Keratinocyte (primary cell): ENCODE measurements around the gene GDF2. TPM values are rescaled to one million over a fixed set of nuclear protein-coding genes. Genes with fewer than 3 reads are reported as not detected.

ENCODE experiments used
- DNase-seq: peaks from one replicate; pipeline ENCODE4 v3.0.0-alpha.2; 2011; ENCODE audit warnings: low read depth, missing footprints, low spot score
- FAIRE-seq: peaks from 2 replicates; lab custom pipeline; 2011; peaks lifted over from hg19 to GRCh38; lab: Jason Lieb, UNC
- H2AFZ ChIP-seq: 2 replicates; pipeline ENCODE4 v1.6.0; 2012; ENCODE audit warnings: low read length, control low read depth, inconsistent platforms; ENCODE audit not compliant: control insufficient read depth
- H3K27ac ChIP-seq: 2 replicates; pipeline ENCODE4 v1.5.1; 2011; ENCODE audit warnings: low read length; ENCODE audit not compliant: control insufficient read depth, insufficient read depth
- H3K27me3 ChIP-seq: 3 replicates; pipeline ENCODE4 v1.6.0; 2011; ENCODE audit warnings: low read length; ENCODE audit not compliant: control insufficient read depth, insufficient read depth; ENCODE audit errors: extremely low read depth
- H3K36me3 ChIP-seq, 2 experiments: 2 replicates in 1 of 2; 3 replicates in 1 of 2; pipeline ENCODE4 v1.5.1; 2011; ENCODE audit warnings: low read length in 2 of 2, mild to moderate bottlenecking in 1 of 2; ENCODE audit not compliant: control insufficient read depth in 2 of 2, insufficient read depth in 2 of 2; ENCODE audit errors: extremely low read depth in 1 of 2
- H3K4me1 ChIP-seq: 3 replicates; pipeline ENCODE4 v1.5.1; 2011; ENCODE audit warnings: low read length; ENCODE audit not compliant: control insufficient read depth, insufficient read depth; ENCODE audit errors: extremely low read depth
- H3K4me2 ChIP-seq: 3 replicates; pipeline ENCODE4 v1.6.0; 2011; ENCODE audit warnings: low read depth, low read length; ENCODE audit not compliant: control insufficient read depth, insufficient read depth; ENCODE audit errors: extremely low read depth
- H3K4me3 ChIP-seq, 3 experiments: fragments of 200-600 bp in 1 of 3; sonication (generic) in 1 of 3; 2 replicates in 2 of 3; 3 replicates in 1 of 3; pipeline ENCODE4 v1.5.1; 2011 to 2016; ENCODE audit warnings: low read length in 3 of 3, mild to moderate bottlenecking in 3 of 3, control low read depth in 2 of 3, inconsistent platforms in 1 of 3, low read depth in 1 of 3, mixed read lengths in 1 of 3, mixed run types in 1 of 3, moderate library complexity in 1 of 3; ENCODE audit not compliant: control insufficient read depth in 2 of 3, insufficient read depth in 2 of 3; ENCODE audit errors: extremely low read depth in 1 of 3
- H3K79me2 ChIP-seq: 2 replicates; pipeline ENCODE4 v1.6.0; 2012; ENCODE audit warnings: low read length; ENCODE audit not compliant: control insufficient read depth, insufficient read depth
- H3K9ac ChIP-seq: 3 replicates; pipeline ENCODE4 v1.6.0; 2011; ENCODE audit warnings: low read length; ENCODE audit not compliant: control insufficient read depth, insufficient read depth; ENCODE audit errors: extremely low read depth
- H3K9me1 ChIP-seq: 3 replicates; pipeline ENCODE4 v1.6.0; 2011; ENCODE audit warnings: low read length; ENCODE audit not compliant: control insufficient read depth, insufficient read depth; ENCODE audit errors: extremely low read depth
- H3K9me3 ChIP-seq: 2 replicates; pipeline ENCODE4 v1.5.1; 2012; ENCODE audit warnings: low read depth, low read length; ENCODE audit not compliant: control insufficient read depth
- H4K20me1 ChIP-seq: 3 replicates; pipeline ENCODE4 v1.6.0; 2011; ENCODE audit warnings: low read length; ENCODE audit not compliant: control insufficient read depth, insufficient read depth; ENCODE audit errors: extremely low read depth
- EZH2 ChIP-seq: IDR thresholded peaks from one replicate; pipeline ENCODE4 v1.6.1; 2012; ENCODE audit warnings: inconsistent platforms, mild to moderate bottlenecking, low read length, moderate library complexity
- dilution Hi-C: fragments of 300-500 bp; cut with MboI; formaldehyde crosslinking; loops from one replicate; pipeline ENCODE4 v1.7.0; 2020; ENCODE audit warnings: low sequenced_read_pairs; ENCODE audit not compliant: extremely low pct_ligation_motif_present
- polyA plus RNA-seq, 5 experiments: library from polyadenylated mRNA; depleted of rRNA in 3 of 5; stranded (reverse) in 3 of 5; stranded (forward) in 1 of 5; unstranded in 1 of 5; fragments of >200 nt; gene quantifications; 1 replicate in 1 of 5; 2 replicates in 3 of 5; 3 replicates in 1 of 5; pipeline versions ENCODE4 v1.2.1 to v1.2.3, GENCODE V29; 2011 to 2012; ENCODE audit warnings: missing spikeins in 2 of 5, low read depth in 1 of 5, low replicate concordance in 1 of 5
- TF ChIP-seq, protein P1 (sequence below), 3 experiments: IDR thresholded peaks in 1 of 3; conservative IDR thresholded peaks in 1 of 3; optimal IDR thresholded peaks in 1 of 3; 2 replicates in 2 of 3; 3 replicates in 1 of 3; pipeline versions ENCODE3 to v1.5.1; 2011; ENCODE audit warnings: low read length in 3 of 3, mild to moderate bottlenecking in 3 of 3, moderate library complexity in 2 of 3, control low read depth in 1 of 3, inconsistent platforms in 1 of 3; ENCODE audit not compliant: insufficient read depth in 2 of 3; ENCODE audit errors: extremely low read depth in 1 of 3

GDF2 gene
- polyA plus RNA-seq, 1 donor (not counting 4 experiments of a cell fraction or from before 2014, with no cell fraction given): not detected

GRCh38 chr10:47321521-47322195 lies 596 bp upstream of the GDF2 start:
- H3K4me3 ChIP-seq: no peak overlapping the region
- H2AFZ ChIP-seq: no peak overlapping the region
- no peak for FAIRE-seq
- no peaks in the 10 kb centered on the region for H3K9me1 ChIP-seq
- no peaks in the 10 kb centered on the region for H3K79me2 ChIP-seq
- H3K36me3 ChIP-seq: no peaks in the 10 kb centered on the region
- H3K4me2 ChIP-seq: no peak overlapping the region
- no peaks in the 10 kb centered on the region for H3K9me3 ChIP-seq
- H3K27ac ChIP-seq: no peak overlapping the region
- peaks cover 23% of the 10 kb centered on the region for H3K27me3 ChIP-seq
- TF ChIP-seq EZH2: no peak
- TF ChIP-seq, protein P1, sequence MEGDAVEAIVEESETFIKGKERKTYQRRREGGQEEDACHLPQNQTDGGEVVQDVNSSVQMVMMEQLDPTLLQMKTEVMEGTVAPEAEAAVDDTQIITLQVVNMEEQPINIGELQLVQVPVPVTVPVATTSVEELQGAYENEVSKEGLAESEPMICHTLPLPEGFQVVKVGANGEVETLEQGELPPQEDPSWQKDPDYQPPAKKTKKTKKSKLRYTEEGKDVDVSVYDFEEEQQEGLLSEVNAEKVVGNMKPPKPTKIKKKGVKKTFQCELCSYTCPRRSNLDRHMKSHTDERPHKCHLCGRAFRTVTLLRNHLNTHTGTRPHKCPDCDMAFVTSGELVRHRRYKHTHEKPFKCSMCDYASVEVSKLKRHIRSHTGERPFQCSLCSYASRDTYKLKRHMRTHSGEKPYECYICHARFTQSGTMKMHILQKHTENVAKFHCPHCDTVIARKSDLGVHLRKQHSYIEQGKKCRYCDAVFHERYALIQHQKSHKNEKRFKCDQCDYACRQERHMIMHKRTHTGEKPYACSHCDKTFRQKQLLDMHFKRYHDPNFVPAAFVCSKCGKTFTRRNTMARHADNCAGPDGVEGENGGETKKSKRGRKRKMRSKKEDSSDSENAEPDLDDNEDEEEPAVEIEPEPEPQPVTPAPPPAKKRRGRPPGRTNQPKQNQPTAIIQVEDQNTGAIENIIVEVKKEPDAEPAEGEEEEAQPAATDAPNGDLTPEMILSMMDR (optimal IDR thresholded peaks at IDR 0.05 in 1 of 3, IDR thresholded peaks at IDR 0.05 in 1 of 3, conservative IDR thresholded peaks at IDR 0.05 in 1 of 3; ENCODE audit: extremely low read depth in 1 of 3, insufficient read depth in 2 of 3, low read length in 3 of 3): no peak
- no peaks in the 10 kb centered on the region for H4K20me1 ChIP-seq
- no peak overlapping the region for H3K9ac ChIP-seq
- DNase-seq: no peak
- H3K4me1 ChIP-seq: peaks cover 5% of the 10 kb centered on the region
- dilution Hi-C loops: no loop called here

DNA sequence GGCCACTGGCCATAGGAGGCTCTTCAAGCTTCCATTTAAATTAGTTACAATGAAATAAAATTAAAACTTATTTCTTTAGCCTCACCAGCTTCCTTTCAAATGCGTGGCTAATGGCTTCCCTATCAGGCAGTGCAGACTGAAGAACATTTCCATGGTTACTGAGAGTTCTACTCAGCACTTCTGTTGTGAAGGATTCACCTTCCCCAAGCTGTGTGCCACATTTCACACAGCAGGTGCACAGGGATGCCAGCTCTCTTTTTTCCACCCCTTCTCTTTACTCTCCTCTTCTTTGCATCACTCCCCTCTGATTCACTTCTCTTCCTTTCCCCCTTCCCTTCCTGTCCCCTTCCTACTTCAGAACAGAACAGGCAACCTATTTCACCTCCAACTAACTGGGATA lies 833 bp downstream of the GDF2 start:
- no peaks in the 10 kb centered on the region for H3K4me1 ChIP-seq
- FAIRE-seq (no peak), DNase-seq (no peak)
- TF ChIP-seq EZH2: no peak
- TF ChIP-seq, protein P1 (optimal IDR thresholded peaks at IDR 0.05 in 1 of 3, IDR thresholded peaks at IDR 0.05 in 1 of 3, conservative IDR thresholded peaks at IDR 0.05 in 1 of 3; ENCODE audit: extremely low read depth in 1 of 3, insufficient read depth in 2 of 3, low read length in 3 of 3): no peak
- no peak overlapping the region for H3K4me2 ChIP-seq
- H3K36me3 ChIP-seq: no peaks in the 10 kb centered on the region
- no peaks in the 10 kb centered on the region for H3K9me3 ChIP-seq
- H3K9ac ChIP-seq: no peak overlapping the region
- dilution Hi-C loops: no loop called here
- peaks cover 23% of the 10 kb centered on the region for H3K27me3 ChIP-seq
- no peak overlapping the region for H3K27ac ChIP-seq
- H3K4me3 ChIP-seq: no peak overlapping the region
- H4K20me1 ChIP-seq: no peaks in the 10 kb centered on the region
- H2AFZ ChIP-seq: no peak overlapping the region
- no peaks in the 10 kb centered on the region for H3K9me1 ChIP-seq
- no peaks in the 10 kb centered on the region for H3K79me2 ChIP-seq
